Activated CD4-positive, alpha-beta T cell treated with anti-CD3 and anti-CD28 coated beads, Interleukin-2, Interleukin-6, amounts not matched to agents 100 ng/mL and 50 ng/mL, durations not matched to agents 16 hours and 8 hours (primary cell): ENCODE measurements around the gene KCNK1.

Experiments used
- DNase-seq: peaks from one replicate; pipeline ENCODE4 v3.0.0-alpha.2; 2020

The KCNK1 gene

DNA sequence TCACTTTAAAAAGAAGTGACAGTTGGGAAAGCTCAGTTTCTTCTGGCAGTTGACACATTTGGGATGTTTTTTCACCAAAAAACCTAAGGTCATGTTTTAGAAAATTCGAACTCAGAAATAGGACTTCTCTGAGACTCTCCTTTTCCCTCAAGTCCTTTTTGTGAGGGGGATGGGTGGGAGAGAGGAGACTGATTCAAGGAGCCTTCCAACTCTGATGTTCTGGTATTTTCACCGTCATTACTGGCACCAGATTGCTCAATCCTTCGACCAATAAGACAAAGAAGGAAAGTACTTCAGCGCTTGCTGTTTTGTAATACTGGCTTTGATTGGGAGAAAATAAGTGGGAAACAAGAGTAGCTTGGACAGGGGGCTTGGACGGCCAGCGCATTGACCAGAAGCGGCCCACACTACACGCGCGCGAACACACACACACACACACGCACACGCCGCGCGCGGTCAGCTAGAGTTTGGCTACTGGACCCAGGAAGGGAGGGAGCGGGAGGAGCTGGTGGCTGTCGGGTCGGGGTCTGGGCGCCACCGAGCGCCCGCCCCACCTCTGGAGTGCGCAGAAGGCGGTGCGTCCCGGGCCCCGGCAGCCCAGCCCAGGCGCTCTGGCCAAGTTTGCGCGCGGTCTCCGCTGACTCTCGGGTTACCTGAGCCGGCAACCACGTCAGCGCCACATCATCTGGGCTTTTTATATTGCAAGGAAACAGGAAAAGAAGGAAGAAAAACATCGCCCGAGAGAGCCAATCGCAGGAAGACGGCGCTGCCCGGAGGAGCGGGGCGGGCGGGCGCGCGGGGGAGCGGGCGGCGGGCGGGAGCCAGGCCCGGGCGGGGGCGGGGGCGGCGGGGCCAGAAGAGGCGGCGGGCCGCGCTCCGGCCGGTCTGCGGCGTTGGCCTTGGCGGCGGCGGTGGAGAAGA lies at the start of gene KCNK1:
Gene KCNK1 (plus strand): TSS at position 855 of the 921 bp plus-strand sequence. CDS start 66 bp downstream, at position 921.
- DNase-seq = peak; percentile 53

DNA sequence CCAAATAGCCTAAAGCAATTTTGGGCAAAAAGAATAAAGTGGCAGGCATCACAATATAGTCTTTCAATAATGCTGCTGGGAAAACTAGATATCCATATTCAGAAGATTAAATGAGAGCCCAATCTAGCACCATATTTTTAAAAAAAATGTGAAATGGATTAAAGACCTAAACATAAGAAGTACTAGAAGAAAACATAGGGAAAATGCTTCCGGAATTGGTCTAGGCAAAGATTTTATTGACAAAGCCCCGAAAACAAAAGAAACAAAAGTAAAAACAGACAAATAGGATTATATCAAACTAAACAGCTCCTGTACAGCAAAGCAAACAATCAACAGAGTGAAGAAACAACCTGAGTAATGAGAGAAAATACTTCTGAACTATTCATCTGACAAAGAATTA lies 48.6 kb upstream of the KCNK1 start:
- DNase-seq = no peak

DNA sequence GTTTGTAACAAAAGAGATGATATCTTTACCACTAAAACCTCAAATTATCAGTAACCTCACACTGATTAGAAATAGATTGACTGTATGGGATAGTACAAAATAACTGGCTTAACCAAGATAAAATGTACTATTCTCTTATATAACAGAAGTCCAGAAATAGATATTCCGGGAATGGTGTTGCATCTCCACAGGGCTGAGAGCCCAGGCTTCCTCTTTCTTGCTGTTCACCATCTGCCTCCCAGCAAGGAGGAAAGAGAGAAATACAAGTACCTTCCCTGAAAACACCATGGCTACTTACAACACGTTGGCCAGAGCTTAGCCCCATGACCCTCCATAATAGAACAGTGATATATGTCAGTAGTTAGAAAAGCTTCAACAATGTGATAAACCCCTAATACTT lies 47.0 kb upstream of the KCNK1 start:
- DNase-seq = no peak

DNA sequence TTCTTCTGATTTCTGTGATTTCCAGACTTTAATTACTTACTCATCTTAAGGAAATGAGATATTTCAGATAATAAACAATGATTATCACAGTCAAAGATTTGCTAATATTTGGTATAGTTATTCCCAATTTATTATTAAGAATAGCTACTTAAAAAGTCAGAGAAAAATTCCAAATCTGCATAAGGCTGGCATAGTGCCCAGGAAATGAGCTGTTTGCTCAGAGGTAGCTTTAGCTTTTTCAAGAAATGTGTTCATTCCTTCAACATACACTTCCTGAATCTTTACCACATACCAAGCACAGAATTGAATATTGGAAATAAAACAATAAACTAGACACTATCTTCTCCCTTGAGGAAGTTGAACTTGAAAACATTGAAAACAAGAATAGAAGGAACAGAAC lies 44.3 kb upstream of the KCNK1 start:
- no peak for DNase-seq

DNA sequence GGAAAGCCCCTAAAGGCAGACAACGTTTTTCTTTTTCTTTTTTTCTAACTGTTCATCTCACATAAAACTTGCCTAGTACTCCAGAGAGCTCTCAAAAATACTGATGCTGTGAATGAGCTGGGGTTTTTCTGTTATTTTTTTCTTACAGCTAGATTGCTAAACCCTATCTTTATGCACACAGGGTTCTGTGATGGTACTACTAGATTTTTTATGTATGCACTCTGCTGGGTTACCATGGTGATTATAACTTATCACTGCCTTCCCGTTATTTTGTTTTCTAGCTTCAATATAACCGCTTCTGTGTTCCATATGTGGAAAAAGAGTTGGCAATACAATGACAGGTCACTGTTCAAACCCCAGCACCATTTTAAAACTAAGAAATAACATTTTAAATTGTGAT lies 43.7 kb upstream of the KCNK1 start:
- DNase-seq = no peak

DNA sequence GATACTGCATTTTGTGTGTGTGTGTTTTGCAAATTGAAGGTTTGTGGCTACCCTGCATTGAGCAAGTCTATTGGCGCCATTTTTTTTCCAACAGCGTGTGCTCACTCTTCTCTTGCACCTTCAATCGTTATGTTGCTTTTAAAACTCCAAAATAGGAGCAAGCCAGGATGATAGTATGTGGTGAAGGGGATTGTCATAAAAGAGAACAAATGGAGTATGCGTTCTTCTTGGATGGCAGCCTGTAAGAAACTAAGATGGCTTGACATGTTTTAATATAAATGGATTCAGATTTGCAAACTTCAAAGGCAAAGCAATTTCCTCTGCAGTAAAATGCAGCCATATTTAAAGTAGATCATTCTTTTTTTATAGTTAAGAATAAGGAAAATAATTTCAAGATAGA lies 43.2 kb upstream of the KCNK1 start:
- DNase-seq = no peak

DNA sequence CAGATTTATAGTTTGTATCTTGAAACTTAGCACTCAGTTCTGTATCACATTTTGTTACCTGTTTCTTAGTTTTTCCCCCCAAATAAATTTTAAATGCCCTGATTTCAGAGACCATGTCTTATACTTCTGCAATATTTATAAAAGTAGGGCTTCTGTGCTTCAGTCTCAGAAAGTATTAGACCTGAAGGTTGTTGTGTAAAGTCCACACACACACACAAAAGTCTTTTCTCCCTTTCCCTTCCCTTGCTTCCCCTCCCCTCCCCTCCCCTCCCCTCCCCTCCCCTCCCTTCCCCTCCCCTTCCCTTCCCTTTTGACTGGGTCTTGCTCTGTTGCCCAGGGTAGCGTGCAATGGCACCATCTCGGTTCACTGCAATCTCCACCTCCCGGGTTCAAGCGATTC lies 41.0 kb upstream of the KCNK1 start:
- DNase-seq = no peak

DNA sequence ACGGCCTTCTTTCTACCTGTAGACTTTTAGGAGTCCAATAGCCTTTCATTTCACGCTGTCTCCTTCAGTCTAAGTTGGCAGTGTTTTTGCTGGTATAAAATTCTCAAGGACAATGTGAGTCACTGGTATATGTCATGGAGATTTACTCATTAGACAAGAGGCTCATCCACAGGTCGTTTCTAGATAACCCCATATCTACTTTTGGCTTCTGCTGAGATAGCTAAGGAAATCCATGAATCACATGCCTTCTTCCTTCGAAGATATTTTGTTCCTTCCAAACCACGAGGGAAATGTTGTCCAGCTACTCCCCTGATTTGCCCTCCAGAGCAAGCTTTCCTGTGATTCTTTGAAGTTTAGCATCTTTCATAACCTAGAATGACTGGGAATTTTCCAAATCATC lies 38.5 kb upstream of the KCNK1 start:
- DNase-seq = no peak

DNA sequence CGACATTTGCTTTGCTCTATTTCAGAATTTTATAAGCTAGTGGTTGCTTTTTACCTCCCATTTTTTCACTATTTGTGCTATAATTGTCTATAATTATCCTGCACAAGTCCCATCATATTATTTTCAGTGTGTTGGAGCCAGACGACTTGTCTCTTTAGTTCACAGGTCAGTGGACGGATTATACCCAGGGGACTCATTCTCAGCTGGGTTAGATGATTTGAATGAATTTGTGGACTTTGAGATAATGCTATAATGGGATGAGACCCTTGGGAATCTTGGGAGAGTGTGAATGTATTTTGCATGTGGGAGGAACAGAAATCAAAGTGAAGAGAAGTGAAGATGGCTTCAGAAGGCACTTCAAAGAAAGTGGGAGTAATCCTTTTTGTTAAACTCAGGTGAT lies 31.5 kb upstream of the KCNK1 start:
- DNase-seq = no peak

DNA sequence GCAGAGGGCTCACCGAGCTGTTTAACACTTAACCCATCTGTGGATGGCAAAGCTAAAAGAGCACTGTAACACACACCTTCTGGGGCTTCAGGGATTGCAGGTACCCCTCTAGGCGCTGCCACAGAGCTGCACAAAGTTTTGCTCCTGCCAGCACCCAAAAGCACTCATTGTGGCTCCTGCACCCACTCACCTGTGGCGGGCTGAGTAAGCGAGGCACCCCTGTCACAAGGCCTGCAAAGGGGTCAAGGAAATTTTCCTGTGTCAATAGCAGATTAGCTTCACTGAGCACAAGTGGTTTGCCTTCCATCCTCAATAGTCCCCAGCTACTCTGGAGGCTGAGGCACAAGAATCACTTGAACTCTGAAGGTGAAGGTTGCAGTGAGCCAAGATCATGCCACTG lies 29.5 kb upstream of the KCNK1 start:
- DNase-seq = no peak

DNA sequence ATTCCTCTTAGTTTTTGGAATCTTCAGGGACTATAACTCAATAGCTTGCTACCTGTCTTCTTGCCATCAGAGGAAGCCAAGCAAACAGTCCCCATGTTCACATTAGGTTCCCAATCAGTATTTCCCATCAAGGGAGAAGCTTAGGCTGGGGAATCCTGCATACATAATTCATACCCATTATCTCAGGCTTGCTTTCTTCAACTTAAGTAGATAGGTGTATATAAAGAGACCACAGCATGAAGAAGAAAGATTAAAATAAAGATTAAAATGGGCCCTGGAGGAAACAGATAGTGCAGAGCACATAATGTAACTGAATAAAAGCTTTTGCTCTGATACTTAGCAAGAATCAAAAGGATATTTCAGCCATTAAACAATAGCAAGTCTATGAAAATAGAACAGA lies 29.0 kb upstream of the KCNK1 start:
- no peak for DNase-seq

DNA sequence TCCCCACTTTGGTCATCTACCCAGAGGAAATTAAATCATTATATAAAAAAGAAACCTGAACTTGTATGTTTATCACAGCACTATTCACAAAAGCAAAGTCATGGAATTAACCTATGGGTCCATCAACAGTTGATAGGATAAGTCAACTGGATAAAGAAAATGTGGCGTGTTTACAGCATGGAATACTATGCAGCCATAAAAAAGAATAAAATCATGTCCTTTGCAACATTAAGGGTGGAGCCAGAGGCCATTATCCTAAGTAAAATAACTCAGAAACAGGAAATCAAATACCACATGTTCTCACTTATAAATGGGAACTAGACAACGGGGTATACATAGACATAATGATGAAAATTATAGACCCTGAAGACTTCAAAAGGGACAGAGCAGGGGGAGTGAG lies 27.6 kb upstream of the KCNK1 start:
- DNase-seq = no peak

DNA sequence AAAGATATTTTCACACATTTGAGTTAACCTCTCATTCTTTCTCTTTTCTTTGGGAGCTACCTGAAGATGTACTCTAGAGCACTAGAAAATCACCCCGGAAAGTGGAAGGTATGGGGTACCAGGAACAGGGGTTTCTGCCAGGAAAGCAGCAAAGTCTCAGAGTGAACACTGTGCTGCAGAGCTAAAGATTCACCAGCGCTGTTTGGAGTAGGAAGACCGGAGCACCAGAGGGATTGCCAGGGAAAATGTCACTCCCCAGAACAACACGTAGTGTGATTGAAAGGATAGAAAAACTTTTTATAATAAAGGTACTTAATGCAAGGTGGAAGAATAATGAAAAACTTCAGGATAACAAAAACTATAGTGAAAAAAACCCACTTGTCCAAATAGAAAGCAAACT lies 26.7 kb upstream of the KCNK1 start:
- no peak for DNase-seq

DNA sequence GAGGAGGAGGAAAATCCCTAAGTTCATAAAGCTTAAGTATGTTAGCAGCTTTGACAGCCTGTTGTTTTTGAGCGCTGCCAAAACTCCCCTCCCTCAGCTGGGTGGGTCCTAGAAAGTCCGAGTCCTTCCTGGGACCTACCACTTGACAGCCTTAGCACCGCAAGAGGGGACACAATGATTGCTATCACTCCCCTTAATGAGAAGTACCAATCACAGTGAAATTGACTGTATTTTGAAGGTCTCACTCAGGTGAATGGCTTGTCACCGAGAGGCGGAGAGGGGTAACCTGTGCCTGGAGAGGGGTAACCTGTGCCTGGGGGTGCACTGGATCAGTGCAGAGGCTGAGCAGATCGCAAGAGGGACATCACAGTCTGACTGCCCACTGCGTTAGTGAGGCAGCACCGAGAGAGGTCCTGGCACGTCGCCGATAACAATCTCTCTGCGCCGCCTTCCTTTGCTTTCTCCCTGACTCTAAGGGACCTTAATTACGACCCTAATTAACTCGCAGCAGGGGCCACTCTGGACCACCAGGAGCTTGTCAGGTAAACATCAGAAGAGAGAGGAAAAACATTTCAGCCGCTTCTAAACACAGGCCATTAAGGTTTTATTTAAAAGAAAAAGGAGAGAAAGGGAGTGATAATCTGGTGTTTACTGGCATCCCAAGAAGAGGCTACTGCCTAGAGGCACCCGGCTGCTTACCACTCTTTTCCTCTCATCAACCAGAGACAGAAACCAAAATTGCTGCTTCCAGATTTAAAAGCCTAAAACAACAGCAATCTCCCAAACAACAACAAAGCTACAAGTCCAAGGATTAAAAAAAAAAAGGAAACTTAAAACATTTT lies 25.7 kb upstream of the KCNK1 start:
- DNase-seq = no peak

DNA sequence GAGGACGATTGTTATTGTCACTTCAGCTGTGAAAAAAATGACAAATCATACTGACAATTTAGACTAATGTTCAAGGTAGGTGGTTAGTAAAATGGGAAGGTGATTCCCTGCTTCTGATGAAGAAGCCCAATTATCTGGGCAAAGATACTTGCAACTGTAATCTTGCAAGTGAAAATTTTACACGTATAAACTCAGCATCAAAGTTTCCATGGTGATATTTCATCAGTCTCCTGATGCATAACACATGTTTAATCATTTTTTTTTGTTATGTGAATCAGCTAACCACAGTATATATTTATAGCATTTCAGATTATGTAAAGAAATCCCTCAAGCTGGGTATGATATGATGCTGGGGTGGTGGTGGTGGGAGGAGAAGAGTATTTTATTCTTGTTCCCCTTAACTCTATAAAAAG lies 16.4 kb upstream of the KCNK1 start:
- DNase-seq = peak; percentile 49

DNA sequence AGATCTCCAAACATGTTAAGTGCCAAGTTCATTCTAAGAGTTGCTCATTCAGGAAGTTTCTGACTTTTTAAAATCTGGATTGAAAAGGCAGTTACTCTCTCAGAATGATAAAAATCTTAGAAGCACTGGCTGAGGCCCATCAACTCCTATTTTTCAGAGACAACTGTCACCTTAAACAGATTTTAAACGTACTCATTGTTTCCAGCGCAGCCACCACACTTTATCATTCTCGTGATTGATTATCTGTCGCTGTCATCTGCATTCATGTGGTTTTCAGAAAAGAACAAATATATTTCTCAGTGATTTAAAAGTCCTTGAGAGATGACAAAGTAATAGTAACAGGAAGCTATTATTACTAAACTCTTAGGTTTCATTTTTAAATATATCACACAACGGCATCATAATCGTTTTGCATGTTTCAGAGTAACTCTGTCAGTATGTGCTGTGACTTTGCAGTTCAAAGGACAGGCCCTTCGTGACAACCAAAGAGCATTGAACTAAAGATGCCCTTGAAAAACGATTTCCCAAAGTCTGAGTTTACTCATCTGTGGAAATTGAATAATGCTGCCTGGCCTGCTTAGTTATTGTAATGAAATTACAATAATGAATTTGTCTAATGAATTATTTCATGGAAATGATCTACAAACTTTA lies 14.9 kb upstream of the KCNK1 start:
- peak; percentile 84 for DNase-seq

DNA sequence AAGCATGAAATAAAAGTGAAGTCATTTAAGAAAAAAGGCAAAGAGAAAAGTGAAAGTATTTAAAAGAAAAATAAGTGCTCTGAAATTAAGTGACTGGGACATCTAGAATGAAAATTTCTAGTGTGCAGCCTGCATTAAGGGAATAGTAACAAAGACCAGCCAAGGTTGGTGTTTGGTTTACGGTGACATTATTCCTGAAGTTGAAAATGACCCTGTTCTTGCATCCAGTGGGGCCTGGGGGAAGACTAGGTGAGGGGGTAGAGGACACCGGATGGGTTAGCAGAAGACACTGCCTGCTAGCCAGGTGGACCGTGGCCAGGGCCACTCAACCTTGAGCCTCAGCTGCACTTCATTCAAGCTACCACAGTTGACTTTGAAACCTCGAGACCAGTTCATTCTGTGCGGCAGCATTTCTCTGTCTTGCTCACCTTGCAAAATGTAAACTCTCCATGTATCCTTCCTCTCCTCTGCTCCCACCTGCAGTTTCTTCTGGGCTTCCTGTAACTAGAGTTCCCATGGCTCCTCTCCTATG lies 14.3 kb upstream of the KCNK1 start:
- DNase-seq = peak; percentile 26

DNA sequence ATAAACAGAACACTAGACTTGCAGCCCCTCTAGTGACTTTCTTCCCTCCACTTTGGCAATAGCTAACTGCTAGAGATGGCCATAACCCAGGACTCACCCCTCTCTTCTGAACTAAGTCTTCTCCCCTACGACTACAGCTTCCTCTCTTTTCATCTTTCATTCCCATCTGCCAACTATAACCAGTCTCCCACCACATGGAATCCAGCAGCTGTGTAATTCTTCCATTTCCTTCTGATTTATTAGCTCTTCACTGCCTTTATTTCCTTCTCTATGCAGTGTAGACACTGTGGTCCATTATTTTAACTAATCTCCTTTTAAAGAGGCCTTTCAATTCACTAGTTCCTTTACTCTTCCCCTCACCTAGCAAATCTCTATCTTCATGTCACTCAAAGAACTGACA lies 13.4 kb upstream of the KCNK1 start:
- no peak for DNase-seq

DNA sequence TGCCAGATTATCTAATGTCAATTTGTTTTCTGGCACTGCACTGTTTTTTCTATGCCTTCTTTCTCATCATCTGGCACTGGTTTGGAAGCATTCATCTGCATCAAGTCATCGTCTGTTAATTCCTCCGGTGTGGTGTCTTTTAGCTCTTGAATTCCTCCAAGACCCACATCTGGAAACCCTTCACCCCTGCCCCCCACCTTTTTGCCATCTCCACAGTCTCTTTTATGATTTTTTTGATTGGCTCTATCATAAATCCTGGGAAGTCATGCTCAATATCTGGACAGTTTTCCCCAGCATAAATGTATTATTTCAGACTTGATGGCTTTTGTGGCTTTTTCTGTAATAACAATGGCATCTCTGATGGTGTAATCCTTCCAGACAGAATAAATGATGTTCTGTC lies 10.4 kb upstream of the KCNK1 start:
- no peak for DNase-seq

DNA sequence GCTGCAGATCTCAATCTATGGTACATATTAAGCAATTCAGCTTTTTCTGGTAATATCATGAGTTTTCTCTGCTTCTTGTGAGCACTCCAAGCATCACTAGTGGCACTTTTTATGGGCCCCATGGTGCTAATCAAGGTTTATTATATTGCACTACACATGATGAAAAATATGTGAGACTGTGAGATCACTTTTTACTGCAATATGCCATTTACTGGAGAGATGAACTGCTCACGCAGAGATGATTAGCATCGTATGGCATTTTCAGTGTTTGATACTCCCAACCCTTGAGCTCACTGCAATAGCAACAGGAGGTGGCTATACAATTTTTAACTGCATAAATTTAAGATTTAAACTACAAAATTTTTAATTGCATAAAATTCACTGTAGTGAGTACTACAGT lies 8.7 kb upstream of the KCNK1 start:
- DNase-seq = no peak

DNA sequence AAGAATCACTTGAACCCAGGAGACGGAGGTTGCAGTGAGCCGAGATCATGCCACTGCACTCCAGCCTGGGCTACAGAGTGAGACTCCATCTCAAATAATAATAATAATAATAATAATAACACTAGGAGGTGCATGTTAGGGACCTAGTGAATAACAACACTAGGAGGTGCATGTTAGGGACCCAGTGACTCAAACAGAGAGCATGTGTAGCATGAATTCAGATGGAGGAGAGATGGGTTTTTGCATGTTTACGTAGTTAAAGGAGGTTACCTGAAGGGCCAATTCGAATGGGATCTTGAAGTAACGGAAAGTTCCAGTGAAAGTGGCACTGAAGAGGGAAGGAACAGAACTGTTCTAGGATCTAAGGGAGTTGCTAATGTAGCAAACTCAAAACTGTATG lies 7.1 kb upstream of the KCNK1 start:
- DNase-seq = no peak

DNA sequence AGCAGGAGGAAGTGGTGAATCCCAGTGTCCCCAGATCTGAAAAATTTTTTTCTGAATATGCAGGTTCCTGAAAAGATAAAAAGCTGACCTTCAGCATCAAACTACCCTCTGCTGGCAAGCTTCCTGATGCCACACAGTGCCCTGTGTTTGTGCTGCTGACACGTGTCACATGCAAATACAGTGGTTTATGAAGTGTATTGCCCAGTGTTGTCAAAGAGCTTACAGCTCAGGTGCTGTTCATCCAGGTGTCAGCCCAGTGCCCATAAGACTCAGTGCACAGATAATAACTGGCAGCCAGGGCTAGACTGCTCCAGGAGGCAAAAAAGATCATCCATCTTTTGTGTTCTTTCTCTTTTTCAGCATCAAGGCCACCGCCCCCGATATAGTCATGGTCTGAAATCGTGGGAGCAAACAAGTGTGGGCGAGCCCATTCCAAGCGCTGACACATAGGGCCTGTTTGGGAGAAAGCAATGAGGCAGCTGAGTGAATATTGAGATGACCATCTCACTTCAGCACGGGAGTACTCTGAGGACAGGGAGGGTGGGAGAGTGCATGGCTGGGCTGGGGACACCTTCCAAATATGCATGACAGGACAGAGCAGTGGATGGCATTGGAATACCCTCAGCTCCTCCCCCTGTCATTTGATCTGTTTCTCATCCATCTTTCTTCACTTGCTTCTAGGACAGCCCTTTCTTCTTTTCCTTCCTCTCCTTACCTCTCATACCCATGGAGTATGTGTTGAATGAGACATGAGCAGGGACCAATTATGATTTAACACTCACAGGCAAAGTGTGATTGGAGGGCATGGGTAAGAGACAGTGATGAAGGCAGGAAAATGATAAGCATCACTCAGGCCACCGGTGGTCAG lies 6.4 kb upstream of the KCNK1 start:
- no peak for DNase-seq
